Osteoblast (primary cell): ENCODE data around the gene ANKS1B. TPM values are rescaled to one million over a fixed set of nuclear protein-coding genes. Genes with fewer than 3 reads are reported as not detected.

Experiments used
- DNase-seq: peaks from one replicate; pipeline ENCODE4 v3.0.0; 2011; ENCODE audit warnings: low spot score, mixed read lengths; ENCODE audit not compliant: insufficient read length; ENCODE audit errors: missing footprints
- H2AFZ ChIP-seq: 2 replicates; pipeline ENCODE4 v1.6.0; 2011; ENCODE audit warnings: mild to moderate bottlenecking, low read length
- H3K27ac ChIP-seq: 2 replicates; pipeline ENCODE4 v1.5.1; 2011; ENCODE audit warnings: mild to moderate bottlenecking, low read depth, low read length, moderate library complexity
- H3K27me3 ChIP-seq: 2 replicates; pipeline ENCODE4 v1.6.0; 2012; ENCODE audit warnings: mild to moderate bottlenecking, control low read depth, inconsistent platforms, low read length, moderate library complexity; ENCODE audit not compliant: insufficient read depth
- H3K36me3 ChIP-seq: 2 replicates; pipeline ENCODE4 v1.5.1; 2011; ENCODE audit warnings: mild to moderate bottlenecking, low read length, control low read depth, moderate library complexity; ENCODE audit not compliant: insufficient read depth
- H3K4me1 ChIP-seq: 2 replicates; pipeline ENCODE4 v1.5.1; 2011; ENCODE audit warnings: mild to moderate bottlenecking, low read length, control low read depth, moderate library complexity; ENCODE audit not compliant: insufficient read depth
- H3K4me2 ChIP-seq: 2 replicates; pipeline ENCODE4 v1.6.0; 2011; ENCODE audit warnings: mild to moderate bottlenecking, low read length; ENCODE audit not compliant: insufficient read depth
- H3K4me3 ChIP-seq: fragments of 200-600 bp; sonication (generic); 3 replicates; pipeline ENCODE4 v1.5.1; 2012; ENCODE audit warnings: mild to moderate bottlenecking, low read length, inconsistent platforms; ENCODE audit not compliant: insufficient read depth
- H3K79me2 ChIP-seq: 2 replicates; pipeline ENCODE4 v1.6.0; 2012; ENCODE audit warnings: mild to moderate bottlenecking, low read length, control low read depth, inconsistent platforms; ENCODE audit not compliant: insufficient read depth
- H3K9me3 ChIP-seq: 2 replicates; pipeline ENCODE4 v1.5.1; 2011; ENCODE audit warnings: low read depth, low read length, control low read depth
- H4K20me1 ChIP-seq: 2 replicates; pipeline ENCODE4 v1.6.0; 2012; ENCODE audit warnings: mild to moderate bottlenecking, low read length, control low read depth; ENCODE audit not compliant: insufficient read depth
- CTCF ChIP-seq: IDR thresholded peaks from 2 replicates; pipeline ENCODE4 v1.5.1; 2011; ENCODE audit warnings: mild to moderate bottlenecking, low read depth, low read length, moderate library complexity; ENCODE audit errors: extremely low read depth
- total RNA-seq: library from RNA; depleted of rRNA; stranded (reverse); fragments of >200 nt; gene quantifications from 2 replicates; pipeline ENCODE4 v1.2.3, GENCODE V29; 2012

Gene ANKS1B
- total RNA-seq, 1 donor, result 2.2 TPM

GRCh38 chr12:99558109-99558508 lies 426.6 kb downstream of the ANKS1B start:
- TF ChIP-seq CTCF, result no peak
- Histone ChIP-seq H3K9me3 (no peaks in the 10 kb centered on the region), H3K4me2 (no peak overlapping the region), H3K27me3 (no peaks in the 10 kb centered on the region), H3K4me1 (no peaks in the 10 kb centered on the region), H4K20me1 (no peaks in the 10 kb centered on the region), H3K27ac (no peak overlapping the region), H2AFZ (no peak overlapping the region), H3K79me2 (no peaks in the 10 kb centered on the region), H3K4me3 (no peak overlapping the region), H3K36me3 (no peaks in the 10 kb centered on the region)
- no peak for DNase-seq

GRCh38 chr12:99553461-99553860 lies 431.3 kb downstream of the ANKS1B start:
- H3K4me3 ChIP-seq, result no peak overlapping the region
- H3K79me2 ChIP-seq, result no peaks in the 10 kb centered on the region
- H4K20me1 ChIP-seq, result no peaks in the 10 kb centered on the region
- H3K4me2 ChIP-seq, result no peak overlapping the region
- H3K27ac ChIP-seq, result no peak overlapping the region
- H3K27me3 ChIP-seq, result no peaks in the 10 kb centered on the region
- H2AFZ ChIP-seq, result no peak overlapping the region
- no peaks in the 10 kb centered on the region for H3K4me1 ChIP-seq
- no peaks in the 10 kb centered on the region for H3K36me3 ChIP-seq
- DNase-seq, result no peak
- no peak for TF ChIP-seq CTCF
- no peaks in the 10 kb centered on the region for H3K9me3 ChIP-seq

- Histone ChIP-seq H3K9me3 (no peaks in the 10 kb centered on the region), H3K4me2 (no peak overlapping the region), H3K4me3 (no peak overlapping the region), H3K36me3 (no peaks in the 10 kb centered on the region), H4K20me1 (no peaks in the 10 kb centered on the region), H3K79me2 (no peaks in the 10 kb centered on the region), H3K27ac (no peak overlapping the region), H3K27me3 (no peaks in the 10 kb centered on the region), H2AFZ (no peak overlapping the region), H3K4me1 (no peaks in the 10 kb centered on the region)
- no peak for TF ChIP-seq CTCF
- DNase-seq, result no peak
Observed at GRCh38 chr12:99552022-99552421, 432.7 kb downstream of the ANKS1B start.

- H3K4me1 ChIP-seq, result no peaks in the 10 kb centered on the region
- H3K27me3 ChIP-seq, result no peaks in the 10 kb centered on the region
- H3K79me2 ChIP-seq, result no peaks in the 10 kb centered on the region
- no peak for DNase-seq
- H3K27ac ChIP-seq, result no peak overlapping the region
- peaks cover 3% of the 10 kb centered on the region for H3K9me3 ChIP-seq
- H3K4me3 ChIP-seq, result no peak overlapping the region
- H2AFZ ChIP-seq, result no peak overlapping the region
- H3K4me2 ChIP-seq, result no peak overlapping the region
- no peaks in the 10 kb centered on the region for H4K20me1 ChIP-seq
- no peak for TF ChIP-seq CTCF
- H3K36me3 ChIP-seq, result no peaks in the 10 kb centered on the region
Observed at GRCh38 chr12:99549651-99550050, 435.1 kb downstream of the ANKS1B start.
